GM23338 (cell line): Measurements from ENCODE around the gene LETMD1. TPM values are rescaled to one million over a fixed set of nuclear protein-coding genes. Genes with fewer than 3 reads are reported as not detected.

Experiments used
- POLR2AphosphoS5 ChIP-seq: IDR thresholded peaks from 2 replicates; pipeline ENCODE4 v1.6.1; 2016; ENCODE audit warnings: antibody characterized with exemption, low read depth
- STAT1 ChIP-seq: IDR thresholded peaks from one replicate; pipeline ENCODE4 v1.6.1; 2016; ENCODE audit warnings: antibody characterized with exemption; ENCODE audit not compliant: unreplicated experiment
- polyA plus RNA-seq: library from polyadenylated mRNA; unstranded; fragments of >200 nt; fragmentation: Nextera tagmentation; extraction: Ambion mirVana; gene quantifications from 2 replicates; pipeline ENCODE4 v1.2.1, GENCODE V29; 2016
- total RNA-seq: library from RNA; depleted of rRNA; stranded (reverse); fragments of >200 nt; shearing (Covaris generic); gene quantifications from 2 replicates; pipeline ENCODE4 v1.2.3, GENCODE V29; 2014
- TF ChIP-seq, protein P1 (sequence below): fragments of 250-450 bp; sonication (Bioruptor Pico); IDR thresholded peaks from 2 replicates; pipeline ENCODE4 v1.5.0; 2020; ENCODE audit warnings: mild to moderate bottlenecking, moderate library complexity
- TF ChIP-seq, protein P2 (sequence below): IDR thresholded peaks from one replicate; pipeline ENCODE4 v1.6.1; 2018; ENCODE audit warnings: antibody characterized with exemption; ENCODE audit not compliant: unreplicated experiment
- TF ChIP-seq, protein P3 (sequence below), 2 experiments: fragments of 200-600 bp in 1 of 2; sonication (generic) in 1 of 2; conservative IDR thresholded peaks; 2 replicates each; pipeline versions ENCODE4 v1.5.1 to v1.6.1; 2016 to 2017; ENCODE audit warnings: antibody characterized with exemption in 2 of 2, low read depth in 2 of 2, mild to moderate bottlenecking in 2 of 2, moderate library complexity in 1 of 2

The LETMD1 gene
- total and polyA plus RNA-seq, 2 experiments from 2014 or later, result 15.7 to 29.9 TPM

DNA sequence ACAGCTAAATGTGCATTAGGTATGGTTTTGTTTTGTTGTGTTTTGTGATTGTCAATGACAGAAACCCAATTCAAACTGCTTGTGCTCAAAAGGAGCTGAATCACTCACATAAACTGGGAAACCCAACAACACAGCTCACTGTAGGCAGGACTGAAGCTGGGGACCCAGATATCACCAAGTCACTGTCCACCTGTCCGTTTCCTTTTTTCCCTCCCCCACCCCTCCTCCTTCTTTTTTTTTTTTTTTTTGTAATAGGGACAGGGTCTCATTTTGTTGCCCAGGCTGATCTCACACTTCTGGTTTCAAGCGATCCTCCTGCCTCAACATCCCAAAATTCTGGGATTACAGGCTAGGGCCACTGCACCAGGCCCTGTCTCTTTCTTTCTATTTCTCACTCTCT, 15.1 kb upstream of the LETMD1 start (continued):
- TF ChIP-seq, protein P1, sequence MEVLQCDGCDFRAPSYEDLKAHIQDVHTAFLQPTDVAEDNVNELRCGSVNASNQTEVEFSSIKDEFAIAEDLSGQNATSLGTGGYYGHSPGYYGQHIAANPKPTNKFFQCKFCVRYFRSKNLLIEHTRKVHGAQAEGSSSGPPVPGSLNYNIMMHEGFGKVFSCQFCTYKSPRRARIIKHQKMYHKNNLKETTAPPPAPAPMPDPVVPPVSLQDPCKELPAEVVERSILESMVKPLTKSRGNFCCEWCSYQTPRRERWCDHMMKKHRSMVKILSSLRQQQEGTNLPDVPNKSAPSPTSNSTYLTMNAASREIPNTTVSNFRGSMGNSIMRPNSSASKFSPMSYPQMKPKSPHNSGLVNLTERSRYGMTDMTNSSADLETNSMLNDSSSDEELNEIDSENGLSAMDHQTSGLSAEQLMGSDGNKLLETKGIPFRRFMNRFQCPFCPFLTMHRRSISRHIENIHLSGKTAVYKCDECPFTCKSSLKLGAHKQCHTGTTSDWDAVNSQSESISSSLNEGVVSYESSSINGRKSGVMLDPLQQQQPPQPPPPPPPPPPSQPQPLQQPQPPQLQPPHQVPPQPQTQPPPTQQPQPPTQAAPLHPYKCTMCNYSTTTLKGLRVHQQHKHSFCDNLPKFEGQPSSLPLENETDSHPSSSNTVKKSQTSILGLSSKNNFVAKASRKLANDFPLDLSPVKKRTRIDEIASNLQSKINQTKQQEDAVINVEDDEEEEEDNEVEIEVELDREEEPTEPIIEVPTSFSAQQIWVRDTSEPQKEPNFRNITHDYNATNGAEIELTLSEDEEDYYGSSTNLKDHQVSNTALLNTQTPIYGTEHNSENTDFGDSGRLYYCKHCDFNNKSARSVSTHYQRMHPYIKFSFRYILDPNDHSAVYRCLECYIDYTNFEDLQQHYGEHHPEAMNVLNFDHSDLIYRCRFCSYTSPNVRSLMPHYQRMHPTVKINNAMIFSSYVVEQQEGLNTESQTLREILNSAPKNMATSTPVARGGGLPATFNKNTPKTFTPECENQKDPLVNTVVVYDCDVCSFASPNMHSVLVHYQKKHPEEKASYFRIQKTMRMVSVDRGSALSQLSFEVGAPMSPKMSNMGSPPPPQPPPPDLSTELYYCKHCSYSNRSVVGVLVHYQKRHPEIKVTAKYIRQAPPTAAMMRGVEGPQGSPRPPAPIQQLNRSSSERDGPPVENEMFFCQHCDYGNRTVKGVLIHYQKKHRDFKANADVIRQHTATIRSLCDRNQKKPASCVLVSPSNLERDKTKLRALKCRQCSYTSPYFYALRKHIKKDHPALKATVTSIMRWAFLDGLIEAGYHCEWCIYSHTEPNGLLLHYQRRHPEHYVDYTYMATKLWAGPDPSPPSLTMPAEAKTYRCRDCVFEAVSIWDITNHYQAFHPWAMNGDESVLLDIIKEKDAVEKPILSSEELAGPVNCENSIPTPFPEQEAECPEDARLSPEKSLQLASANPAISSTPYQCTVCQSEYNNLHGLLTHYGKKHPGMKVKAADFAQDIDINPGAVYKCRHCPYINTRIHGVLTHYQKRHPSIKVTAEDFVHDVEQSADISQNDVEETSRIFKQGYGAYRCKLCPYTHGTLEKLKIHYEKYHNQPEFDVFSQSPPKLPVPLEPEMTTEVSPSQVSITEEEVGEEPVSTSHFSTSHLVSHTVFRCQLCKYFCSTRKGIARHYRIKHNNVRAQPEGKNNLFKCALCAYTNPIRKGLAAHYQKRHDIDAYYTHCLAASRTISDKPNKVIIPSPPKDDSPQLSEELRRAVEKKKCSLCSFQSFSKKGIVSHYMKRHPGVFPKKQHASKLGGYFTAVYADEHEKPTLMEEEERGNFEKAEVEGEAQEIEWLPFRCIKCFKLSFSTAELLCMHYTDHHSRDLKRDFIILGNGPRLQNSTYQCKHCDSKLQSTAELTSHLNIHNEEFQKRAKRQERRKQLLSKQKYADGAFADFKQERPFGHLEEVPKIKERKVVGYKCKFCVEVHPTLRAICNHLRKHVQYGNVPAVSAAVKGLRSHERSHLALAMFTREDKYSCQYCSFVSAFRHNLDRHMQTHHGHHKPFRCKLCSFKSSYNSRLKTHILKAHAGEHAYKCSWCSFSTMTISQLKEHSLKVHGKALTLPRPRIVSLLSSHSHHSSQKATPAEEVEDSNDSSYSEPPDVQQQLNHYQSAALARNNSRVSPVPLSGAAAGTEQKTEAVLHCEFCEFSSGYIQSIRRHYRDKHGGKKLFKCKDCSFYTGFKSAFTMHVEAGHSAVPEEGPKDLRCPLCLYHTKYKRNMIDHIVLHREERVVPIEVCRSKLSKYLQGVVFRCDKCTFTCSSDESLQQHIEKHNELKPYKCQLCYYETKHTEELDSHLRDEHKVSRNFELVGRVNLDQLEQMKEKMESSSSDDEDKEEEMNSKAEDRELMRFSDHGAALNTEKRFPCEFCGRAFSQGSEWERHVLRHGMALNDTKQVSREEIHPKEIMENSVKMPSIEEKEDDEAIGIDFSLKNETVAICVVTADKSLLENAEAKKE (CRISPR knock-in tag), result no peak
- TF ChIP-seq, protein P2, sequence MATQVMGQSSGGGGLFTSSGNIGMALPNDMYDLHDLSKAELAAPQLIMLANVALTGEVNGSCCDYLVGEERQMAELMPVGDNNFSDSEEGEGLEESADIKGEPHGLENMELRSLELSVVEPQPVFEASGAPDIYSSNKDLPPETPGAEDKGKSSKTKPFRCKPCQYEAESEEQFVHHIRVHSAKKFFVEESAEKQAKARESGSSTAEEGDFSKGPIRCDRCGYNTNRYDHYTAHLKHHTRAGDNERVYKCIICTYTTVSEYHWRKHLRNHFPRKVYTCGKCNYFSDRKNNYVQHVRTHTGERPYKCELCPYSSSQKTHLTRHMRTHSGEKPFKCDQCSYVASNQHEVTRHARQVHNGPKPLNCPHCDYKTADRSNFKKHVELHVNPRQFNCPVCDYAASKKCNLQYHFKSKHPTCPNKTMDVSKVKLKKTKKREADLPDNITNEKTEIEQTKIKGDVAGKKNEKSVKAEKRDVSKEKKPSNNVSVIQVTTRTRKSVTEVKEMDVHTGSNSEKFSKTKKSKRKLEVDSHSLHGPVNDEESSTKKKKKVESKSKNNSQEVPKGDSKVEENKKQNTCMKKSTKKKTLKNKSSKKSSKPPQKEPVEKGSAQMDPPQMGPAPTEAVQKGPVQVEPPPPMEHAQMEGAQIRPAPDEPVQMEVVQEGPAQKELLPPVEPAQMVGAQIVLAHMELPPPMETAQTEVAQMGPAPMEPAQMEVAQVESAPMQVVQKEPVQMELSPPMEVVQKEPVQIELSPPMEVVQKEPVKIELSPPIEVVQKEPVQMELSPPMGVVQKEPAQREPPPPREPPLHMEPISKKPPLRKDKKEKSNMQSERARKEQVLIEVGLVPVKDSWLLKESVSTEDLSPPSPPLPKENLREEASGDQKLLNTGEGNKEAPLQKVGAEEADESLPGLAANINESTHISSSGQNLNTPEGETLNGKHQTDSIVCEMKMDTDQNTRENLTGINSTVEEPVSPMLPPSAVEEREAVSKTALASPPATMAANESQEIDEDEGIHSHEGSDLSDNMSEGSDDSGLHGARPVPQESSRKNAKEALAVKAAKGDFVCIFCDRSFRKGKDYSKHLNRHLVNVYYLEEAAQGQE, result no peak
- TF ChIP-seq STAT1 (no peak), POLR2AphosphoS5 (no peak)
- TF ChIP-seq, protein P3, sequence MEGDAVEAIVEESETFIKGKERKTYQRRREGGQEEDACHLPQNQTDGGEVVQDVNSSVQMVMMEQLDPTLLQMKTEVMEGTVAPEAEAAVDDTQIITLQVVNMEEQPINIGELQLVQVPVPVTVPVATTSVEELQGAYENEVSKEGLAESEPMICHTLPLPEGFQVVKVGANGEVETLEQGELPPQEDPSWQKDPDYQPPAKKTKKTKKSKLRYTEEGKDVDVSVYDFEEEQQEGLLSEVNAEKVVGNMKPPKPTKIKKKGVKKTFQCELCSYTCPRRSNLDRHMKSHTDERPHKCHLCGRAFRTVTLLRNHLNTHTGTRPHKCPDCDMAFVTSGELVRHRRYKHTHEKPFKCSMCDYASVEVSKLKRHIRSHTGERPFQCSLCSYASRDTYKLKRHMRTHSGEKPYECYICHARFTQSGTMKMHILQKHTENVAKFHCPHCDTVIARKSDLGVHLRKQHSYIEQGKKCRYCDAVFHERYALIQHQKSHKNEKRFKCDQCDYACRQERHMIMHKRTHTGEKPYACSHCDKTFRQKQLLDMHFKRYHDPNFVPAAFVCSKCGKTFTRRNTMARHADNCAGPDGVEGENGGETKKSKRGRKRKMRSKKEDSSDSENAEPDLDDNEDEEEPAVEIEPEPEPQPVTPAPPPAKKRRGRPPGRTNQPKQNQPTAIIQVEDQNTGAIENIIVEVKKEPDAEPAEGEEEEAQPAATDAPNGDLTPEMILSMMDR (conservative IDR thresholded peaks at IDR 0.05; ENCODE audit: low read depth in 2 of 2), result no peak
